Left ventricle myocardium inferior (tissue), 1 donor: ENCODE measurements around the gene FUT6. TPM values are rescaled to one million over a fixed set of nuclear protein-coding genes. Genes with fewer than 3 reads are reported as not detected.
"Not testable (repeated sequence)": the region's sequence is repeated elsewhere in the genome, so short reads cannot be mapped to it uniquely, and the experiment has no call there.

Experiments used
- DNase-seq: peaks from one replicate; pipeline ENCODE4 v3.0.0-alpha.2; 2020
- H3K27ac ChIP-seq: fragments of 200-600 bp; replicated peaks from 2 replicates; pipeline ENCODE4 v1.8.0; 2021
- H3K27me3 ChIP-seq: fragments of 200-600 bp; 2 replicates; pipeline ENCODE4 v1.8.0; 2021; ENCODE audit warnings: low read depth
- H3K36me3 ChIP-seq: fragments of 200-600 bp; 2 replicates; pipeline ENCODE4 v1.8.0; 2021
- H3K4me1 ChIP-seq: fragments of 200-600 bp; 2 replicates; pipeline ENCODE4 v1.8.0; 2021
- H3K4me3 ChIP-seq: fragments of 200-600 bp; 2 replicates; pipeline ENCODE4 v1.8.0; 2021; ENCODE audit warnings: mild to moderate bottlenecking, moderate library complexity
- H3K9me3 ChIP-seq: fragments of 200-600 bp; replicated peaks from 2 replicates; pipeline ENCODE4 v1.8.0; 2021
- CTCF ChIP-seq: fragments of 200-600 bp; IDR thresholded peaks from 2 replicates; pipeline ENCODE4 v1.8.0; 2021; ENCODE audit warnings: antibody characterized with exemption, mild to moderate bottlenecking, borderline replicate concordance
- intact Hi-C: fragments of 100-400 bp; cut with micrococcal nuclease; formaldehyde crosslinking; loops from one replicate; pipeline ENCODE4 v1.11.0; 2022
- total RNA-seq: library from RNA; stranded (reverse); fragmentation: NEBNext Ultra II Directional; extraction: Animal tissue kit (Norgen Biotek cat#: 25700); gene quantifications from one replicate; pipeline ENCODE4 v1.2.1, GENCODE V29; 2021
- donor health status: DM: no; HTN: yes; CAD: no; lungs with severe emphysema.

The FUT6 gene
- total RNA-seq, 1 donor from 2014 or later = not detected

- TF ChIP-seq CTCF = no peak
- Histone ChIP-seq H3K4me3 (no peak overlapping the region), H3K36me3 (no peaks in the 10 kb centered on the region), H3K27me3 (peaks cover 24% of the 10 kb centered on the region), H3K4me1 (no peaks in the 10 kb centered on the region), H3K9me3 (no peaks in the 10 kb centered on the region), H3K27ac (no peak overlapping the region)
- intact Hi-C loops = no loop called here
- no peak for DNase-seq
These were observed 23.6 kb upstream of the FUT6 start for GRCh38 chr19:5863030-5863665.

GRCh38 chr19:5857203-5858081, 17.9 kb upstream of the FUT6 start:
- Histone ChIP-seq H3K9me3 (no peaks in the 10 kb centered on the region), H3K27me3 (peaks cover 6% of the 10 kb centered on the region), H3K4me1 (no peaks in the 10 kb centered on the region), H3K27ac (no peak overlapping the region), H3K4me3 (no peak overlapping the region), H3K36me3 (no peaks in the 10 kb centered on the region)
- no peak for DNase-seq
- intact Hi-C loops = no loop called here
- no peak for TF ChIP-seq CTCF

GRCh38 chr19:5855151-5855550, 15.6 kb upstream of the FUT6 start:
- H3K4me1 ChIP-seq, H3K27me3 ChIP-seq, DNase-seq, H3K4me3 ChIP-seq, H3K36me3 ChIP-seq, H3K9me3 ChIP-seq, H3K27ac ChIP-seq, intact Hi-C loops: not testable (repeated sequence)

- intact Hi-C loops, H3K36me3 ChIP-seq, H3K4me3 ChIP-seq, H3K4me1 ChIP-seq, H3K27ac ChIP-seq, H3K27me3 ChIP-seq, H3K9me3 ChIP-seq, DNase-seq: not testable (repeated sequence)
These were observed 14.6 kb upstream of the FUT6 start for GRCh38 chr19:5854121-5854520.

GRCh38 chr19:5851302-5851701, 11.8 kb upstream of the FUT6 start, which contains the start of gene FUT3:
TSS of gene FUT3 (minus strand) at chr19:5851449.
- no peak for TF ChIP-seq CTCF
- Histone ChIP-seq H3K36me3 (no peaks in the 10 kb centered on the region), H3K9me3 (no peaks in the 10 kb centered on the region), H3K27ac (no peak within 1 kb of the TSS), H3K4me1 (no peaks in the 10 kb centered on the region), H3K27me3 (peaks cover 6% of the 10 kb centered on the region), H3K4me3 (no peak within 1 kb of the TSS)
- intact Hi-C loops = no loop called here
- DNase-seq = no peak

- no peaks in the 10 kb centered on the region for H3K36me3 ChIP-seq
- no peak overlapping the region for H3K4me3 ChIP-seq
- intact Hi-C loops = no loop called here
- H3K9me3 ChIP-seq = no peaks in the 10 kb centered on the region
- no peak for DNase-seq
- H3K27ac ChIP-seq = no peak overlapping the region
- peaks cover 6% of the 10 kb centered on the region for H3K27me3 ChIP-seq
- H3K4me1 ChIP-seq = no peaks in the 10 kb centered on the region
- TF ChIP-seq CTCF = no peak
These were observed 11.3 kb upstream of the FUT6 start for GRCh38 chr19:5850743-5851293.
